GM18858 (cell line): ENCODE data around the gene ZNF566.

Source experiments
- ATAC-seq: cut with Tn5 transposase; IDR thresholded peaks from one replicate; pipeline ENCODE4 v1.9.1; 2021; ENCODE audit not compliant: unreplicated experiment

Gene ZNF566

DNA sequence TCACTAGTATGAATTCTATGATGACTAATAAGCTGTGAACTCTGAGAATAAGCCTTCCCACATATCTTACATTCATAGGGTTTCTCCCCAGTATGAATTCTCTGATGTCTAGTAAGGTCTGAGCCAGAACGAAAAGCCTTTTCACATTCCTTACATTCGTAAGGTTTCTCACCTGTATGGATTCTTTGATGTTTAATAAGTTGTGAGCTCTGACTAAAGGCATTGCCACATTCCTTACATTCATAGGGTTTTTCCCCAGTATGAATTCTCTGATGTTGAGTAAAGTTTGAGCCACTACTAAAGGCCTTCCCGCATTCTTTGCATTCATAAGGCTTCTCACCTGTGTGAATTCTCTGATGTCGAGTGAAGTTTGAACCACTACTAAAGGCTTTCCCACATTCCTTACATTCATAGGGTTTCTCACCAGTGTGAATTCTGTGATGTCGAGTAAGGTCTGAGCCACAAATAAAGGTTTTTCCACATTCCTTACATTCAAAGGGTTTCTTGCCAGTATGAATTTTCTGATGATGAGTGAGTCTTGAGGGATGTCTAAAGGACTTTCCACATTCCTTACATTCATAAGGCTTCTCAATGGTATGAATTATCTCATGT, 40.2 kb downstream of the ZNF566 start:
- no peak for ATAC-seq

DNA sequence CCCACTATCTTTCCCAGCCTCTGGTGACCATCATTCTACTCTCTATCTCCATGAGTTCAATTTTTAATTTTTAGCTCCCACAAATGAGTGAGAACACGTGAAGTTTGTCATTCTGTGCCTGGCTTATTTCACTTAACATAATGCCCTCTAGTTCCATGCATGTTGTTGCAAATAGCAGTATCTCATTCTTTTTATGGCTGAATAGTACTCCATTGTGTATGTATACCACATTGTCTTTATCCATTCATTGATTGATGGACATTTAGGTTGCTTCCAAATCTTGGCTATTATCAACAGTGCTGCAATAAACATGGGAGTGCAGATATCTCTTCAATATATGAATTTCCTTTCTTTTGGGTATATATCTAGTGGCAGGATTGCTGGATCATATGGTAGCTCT, 48.0 kb downstream of the ZNF566 start:
- ATAC-seq: no peak

DNA sequence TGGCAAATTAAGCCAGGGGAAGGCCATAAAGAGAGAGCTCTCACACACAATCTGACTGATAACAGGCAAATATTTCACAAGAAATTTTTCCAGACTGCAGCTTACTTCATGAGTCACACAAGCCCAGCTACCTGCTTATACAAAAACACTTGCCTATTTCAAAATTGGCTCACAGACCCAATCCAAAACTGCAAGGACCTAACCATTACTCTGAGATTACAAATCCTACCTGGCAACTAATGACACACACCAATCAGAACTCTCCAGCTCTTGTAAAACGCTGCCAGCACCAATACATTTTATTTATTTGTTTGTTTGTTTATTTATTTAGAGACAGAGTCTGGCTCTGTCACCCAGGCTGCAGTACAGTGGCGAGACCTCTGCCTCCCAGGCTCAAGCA, 52.8 kb downstream of the ZNF566 start:
- no peak for ATAC-seq

DNA sequence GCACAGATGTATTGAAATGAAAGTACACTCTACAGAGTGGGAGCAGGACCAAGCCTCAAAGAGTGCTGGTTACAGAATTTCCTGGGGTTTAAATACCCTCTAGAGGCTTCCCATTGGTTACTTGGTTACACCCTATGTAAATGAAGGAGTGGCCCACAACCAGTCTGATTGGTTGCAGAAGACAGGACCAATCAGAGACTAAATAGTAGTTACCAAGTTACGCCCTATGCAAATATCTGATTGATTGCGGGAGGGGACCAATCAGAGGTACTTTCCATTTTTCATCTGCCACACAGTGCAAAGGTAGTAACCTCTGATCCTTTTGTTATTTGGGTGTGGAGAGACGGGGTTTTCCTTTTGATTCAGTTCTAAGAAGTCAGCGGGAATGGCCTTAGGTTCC, 65.4 kb downstream of the ZNF566 start:
- no peak for ATAC-seq

DNA sequence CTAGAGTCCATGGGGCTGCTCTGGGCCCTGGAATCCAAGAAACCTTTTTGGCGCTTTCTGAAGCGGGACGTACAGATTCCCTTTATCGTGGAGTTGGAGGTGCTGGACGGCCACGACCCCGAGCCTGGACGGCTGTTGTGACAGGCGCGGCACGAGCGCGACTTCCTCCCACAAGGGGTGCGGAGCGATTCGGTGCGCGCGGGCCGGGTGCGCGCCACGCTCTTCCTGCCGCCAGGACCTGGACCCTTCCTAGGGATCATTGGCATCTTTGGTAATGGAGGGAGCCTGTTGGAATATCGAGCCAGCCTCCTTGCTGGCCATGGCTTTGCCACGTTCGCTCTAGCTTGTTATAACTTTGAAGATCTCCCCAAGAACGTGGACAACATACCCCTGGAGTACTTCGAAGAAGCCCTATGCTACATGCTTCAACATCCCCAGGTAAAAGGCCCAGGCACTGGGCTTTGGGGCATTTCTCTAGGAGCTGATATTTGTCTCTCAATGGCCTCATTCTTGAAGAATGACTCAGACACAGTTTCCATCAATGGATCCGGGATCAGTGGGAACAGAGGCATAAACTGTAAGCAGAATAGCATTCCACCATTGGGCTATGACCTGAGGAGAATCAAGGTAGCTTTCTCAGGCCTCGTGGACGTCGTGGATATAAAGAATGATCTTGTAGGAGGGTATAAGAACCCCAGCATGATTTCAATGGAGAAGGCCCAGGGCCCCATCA, 67.4 kb downstream of the ZNF566 start:
- no peak for ATAC-seq

DNA sequence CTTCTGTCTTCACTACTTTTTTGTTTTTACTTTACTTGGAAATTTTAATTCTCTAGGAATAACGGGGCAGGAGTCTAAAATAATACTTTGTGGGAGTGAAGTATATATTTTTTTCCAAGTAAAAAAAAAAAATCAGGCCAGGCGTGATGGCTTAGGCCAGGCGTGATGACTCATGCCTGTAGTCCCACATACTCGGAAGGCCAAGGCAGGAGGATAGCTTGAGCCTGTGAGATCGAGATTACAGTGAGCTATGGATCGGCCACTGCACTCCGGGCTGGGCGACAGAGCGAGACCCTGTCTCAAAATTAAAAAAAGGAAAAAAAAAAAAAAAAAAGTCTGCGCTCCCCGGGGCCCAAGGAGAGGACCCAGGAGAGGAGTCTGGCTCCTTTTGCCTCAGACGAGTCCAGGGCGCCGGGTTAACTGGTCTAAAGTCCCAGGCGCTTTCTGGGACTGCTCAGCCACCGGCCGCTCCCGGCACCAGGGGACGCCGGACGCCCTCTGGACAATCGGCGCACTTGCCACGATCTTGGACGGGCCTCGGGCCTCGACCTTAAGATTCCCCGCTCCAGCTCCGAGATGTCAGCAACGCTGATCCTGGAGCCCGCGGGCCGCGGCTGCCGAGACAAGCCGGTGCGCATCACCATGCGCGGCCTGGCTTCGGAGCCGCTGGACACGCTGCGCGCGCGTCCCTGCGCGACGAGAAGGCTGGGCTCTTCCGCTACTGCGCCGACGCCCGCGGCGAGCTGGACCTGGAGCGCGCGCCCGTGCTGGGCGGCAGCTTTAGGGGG, 68.2 kb downstream of the ZNF566 start:
- no peak for ATAC-seq

- ATAC-seq: peak; percentile 53
Observed at GRCh38 chr19:36418287-36419001, 70.9 kb downstream of the ZNF566 start, which contains the start of gene ZFP82. Gene ZFP82, minus strand, starts transcription at chr19:36418644. Its CDS starts 8,855 bp downstream, at chr19:36409789.

- ATAC-seq: no peak
Observed at GRCh38 chr19:36417752-36418286, 71.5 kb downstream of the ZNF566 start.

GRCh38 chr19:36409841-36410240, 79.5 kb downstream of the ZNF566 start:
- no peak for ATAC-seq

GRCh38 chr19:36408101-36408500, 81.3 kb downstream of the ZNF566 start:
- ATAC-seq: no peak

GRCh38 chr19:36404498-36404897, 84.9 kb downstream of the ZNF566 start:
- no peak for ATAC-seq

GRCh38 chr19:36401475-36401874, 87.9 kb downstream of the ZNF566 start:
- ATAC-seq: no peak

DNA sequence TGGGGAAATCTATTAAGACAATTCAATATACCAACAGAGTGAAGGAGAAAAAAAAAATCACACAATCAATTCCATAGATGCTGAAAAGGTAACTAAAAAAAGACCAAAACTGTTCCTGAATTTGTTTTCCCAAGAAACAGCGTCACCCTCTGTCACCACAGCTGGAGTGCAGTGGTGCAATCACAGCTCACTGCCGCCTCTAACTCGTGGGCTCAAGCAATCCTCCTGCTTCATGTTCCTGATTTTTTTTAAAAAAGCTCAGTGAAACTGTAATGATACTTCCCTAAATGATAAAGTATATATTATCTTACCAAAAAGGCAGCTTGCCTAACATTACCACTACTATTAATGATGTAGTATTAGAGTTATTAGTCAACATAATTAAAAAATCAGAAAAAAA, 90.8 kb downstream of the ZNF566 start:
- no peak for ATAC-seq
